Stomach (tissue), 9 donors: ENCODE data around the gene CTNND1. TPM values are rescaled to one million over a fixed set of nuclear protein-coding genes. Genes with fewer than 3 reads are reported as not detected.

Source experiments
- DNase-seq, 2 donors: peaks; one replicate each; pipeline versions ENCODE4 v3.0.0 to v3.0.0-alpha.2; 2013 to 2019
- H3K27ac ChIP-seq, 5 donors: fragments of 200-600 bp in 4 of 5; sonication (generic) in 4 of 5; one replicate each; pipeline ENCODE4 v1.5.1; 2013 to 2019; ENCODE audit warnings: mild to moderate bottlenecking in 1 of 5, moderate library complexity in 1 of 5
- H3K27me3 ChIP-seq, 3 donors: fragments of 200-600 bp; sonication (generic); one replicate each; pipeline ENCODE4 v1.5.1; 2017 to 2019; ENCODE audit warnings: mixed run types in 1 of 3
- H3K36me3 ChIP-seq, 4 donors: fragments of 200-600 bp; sonication (generic); 1 replicate in 3 of 4; 2 replicates in 1 of 4; pipeline ENCODE4 v1.5.1; 2016 to 2019
- H3K4me1 ChIP-seq, 4 donors: fragments of 200-600 bp; sonication (generic); one replicate each; pipeline ENCODE4 v1.5.1; 2016 to 2019
- H3K4me3 ChIP-seq, 4 donors: fragments of 200-600 bp; sonication (generic) in 3 of 4; one replicate each; pipeline ENCODE4 v1.5.1; 2016 to 2019; ENCODE audit warnings: mild to moderate bottlenecking in 1 of 4
- H3K9me3 ChIP-seq, 4 donors: fragments of 200-600 bp; sonication (generic); one replicate each; pipeline ENCODE4 v1.5.1; 2016 to 2019
- EP300 ChIP-seq: sonication (generic); formaldehyde crosslinking; IDR thresholded peaks from one replicate; pipeline ENCODE4 v1.6.1; 2017; ENCODE audit warnings: antibody characterized with exemption
- POLR2A ChIP-seq, 4 donors: fragments of 450-650 bp; IDR thresholded peaks; one replicate each; pipeline ENCODE4 v1.6.1; 2016; ENCODE audit warnings: antibody characterized with exemption in 4 of 4, control low read depth in 2 of 4, mild to moderate bottlenecking in 1 of 4, moderate library complexity in 1 of 4
- POLR2AphosphoS5 ChIP-seq, 3 donors: sonication (generic); formaldehyde crosslinking; IDR thresholded peaks; one replicate each; pipeline ENCODE4 v1.6.1; 2016; ENCODE audit warnings: antibody characterized with exemption in 3 of 3
- WGBS, 5 donors: extraction: QIAGEN DNeasy Blood & Tissue Kit in 3 of 5; methylation state at CpG; one replicate each; pipeline versions ENCODE4 v1.1.5 to v1.1.7; 2013 to 2018; 5-methylcytosine and 5-hydroxymethylcytosine counted together
- intact Hi-C: fragments of 100-400 bp; cut with DNase I; formaldehyde crosslinking; loops from one replicate; pipeline ENCODE4 v1.15.1; 2023; ENCODE audit warnings: low total_unique reads
- polyA plus RNA-seq, 3 donors: library from polyadenylated mRNA; stranded (reverse); fragments of 200-250 nt; gene quantifications; one replicate each; pipeline ENCODE4 v1.2.3, GENCODE V29; 2013
- small RNA-seq, 4 donors: library from RNA; depleted of rRNA; stranded (forward); fragments of <200 nt; gene quantifications; one replicate each; pipeline ENCODE3, GENCODE V24; 2016
- total RNA-seq, 5 donors: library from RNA; depleted of rRNA; stranded (reverse); fragments of >200 nt; gene quantifications; one replicate each; pipeline versions ENCODE4 v1.1.0 to v1.2.3, GENCODE V29; 2014 to 2016
- TF ChIP-seq, protein P1 (sequence below), 7 experiments: fragments of 450-650 bp in 4 of 7; fragments of 200-600 bp in 3 of 7; sonication (generic) in 3 of 7; IDR thresholded peaks; one replicate each; pipeline ENCODE4 v1.5.1; 2016 to 2019; ENCODE audit warnings: antibody characterized with exemption in 7 of 7, control low read depth in 2 of 7, mild to moderate bottlenecking in 1 of 7
- donor health status: healthy with polysubstance abuse.
- donor health status: Bipolar disorder and iron deficiency.
- donor health status: healthy.

The CTNND1 gene
- total and polyA plus RNA-seq, 8 donors: 45.1 to 447 (median 126) TPM

DNA sequence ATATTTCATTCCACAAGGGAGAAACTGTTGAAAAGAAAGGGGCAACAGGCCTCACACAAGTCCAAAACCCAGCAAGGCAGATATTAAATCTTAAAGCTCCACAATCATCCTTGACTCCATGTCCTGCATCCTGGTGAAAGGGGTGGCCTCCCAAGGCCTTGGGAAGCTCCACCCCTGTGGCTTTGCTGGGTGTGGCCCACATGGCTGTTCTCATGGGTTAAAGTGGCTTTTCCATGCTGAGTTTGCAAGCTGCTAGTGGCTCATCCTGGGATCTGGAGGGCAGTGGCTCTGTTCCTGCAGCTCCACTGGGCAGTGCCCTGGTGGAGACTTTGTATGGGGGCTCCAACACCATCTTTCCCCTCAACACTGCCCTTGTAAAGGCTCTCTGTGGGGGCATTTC is 106.4 kb downstream of the CTNND1 start:
- Histone ChIP-seq H3K27ac (no peak overlapping the region), H3K4me3 (no peak overlapping the region), H3K9me3 (no peaks in the 10 kb centered on the region), H3K4me1 (no peaks in the 10 kb centered on the region), H3K36me3 (no peaks in the 10 kb centered on the region), H3K27me3 (no peaks in the 10 kb centered on the region)
- DNase-seq: no peak
- TF ChIP-seq, protein P1, sequence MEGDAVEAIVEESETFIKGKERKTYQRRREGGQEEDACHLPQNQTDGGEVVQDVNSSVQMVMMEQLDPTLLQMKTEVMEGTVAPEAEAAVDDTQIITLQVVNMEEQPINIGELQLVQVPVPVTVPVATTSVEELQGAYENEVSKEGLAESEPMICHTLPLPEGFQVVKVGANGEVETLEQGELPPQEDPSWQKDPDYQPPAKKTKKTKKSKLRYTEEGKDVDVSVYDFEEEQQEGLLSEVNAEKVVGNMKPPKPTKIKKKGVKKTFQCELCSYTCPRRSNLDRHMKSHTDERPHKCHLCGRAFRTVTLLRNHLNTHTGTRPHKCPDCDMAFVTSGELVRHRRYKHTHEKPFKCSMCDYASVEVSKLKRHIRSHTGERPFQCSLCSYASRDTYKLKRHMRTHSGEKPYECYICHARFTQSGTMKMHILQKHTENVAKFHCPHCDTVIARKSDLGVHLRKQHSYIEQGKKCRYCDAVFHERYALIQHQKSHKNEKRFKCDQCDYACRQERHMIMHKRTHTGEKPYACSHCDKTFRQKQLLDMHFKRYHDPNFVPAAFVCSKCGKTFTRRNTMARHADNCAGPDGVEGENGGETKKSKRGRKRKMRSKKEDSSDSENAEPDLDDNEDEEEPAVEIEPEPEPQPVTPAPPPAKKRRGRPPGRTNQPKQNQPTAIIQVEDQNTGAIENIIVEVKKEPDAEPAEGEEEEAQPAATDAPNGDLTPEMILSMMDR (IDR thresholded peaks at IDR 0.05): no peak
- TF ChIP-seq EP300: no peak
- TF ChIP-seq POLR2AphosphoS5 (IDR thresholded peaks at IDR 0.05): no peak
- no peak for TF ChIP-seq POLR2A (IDR thresholded peaks at IDR 0.05)
- intact Hi-C loops: no loop called here

DNA sequence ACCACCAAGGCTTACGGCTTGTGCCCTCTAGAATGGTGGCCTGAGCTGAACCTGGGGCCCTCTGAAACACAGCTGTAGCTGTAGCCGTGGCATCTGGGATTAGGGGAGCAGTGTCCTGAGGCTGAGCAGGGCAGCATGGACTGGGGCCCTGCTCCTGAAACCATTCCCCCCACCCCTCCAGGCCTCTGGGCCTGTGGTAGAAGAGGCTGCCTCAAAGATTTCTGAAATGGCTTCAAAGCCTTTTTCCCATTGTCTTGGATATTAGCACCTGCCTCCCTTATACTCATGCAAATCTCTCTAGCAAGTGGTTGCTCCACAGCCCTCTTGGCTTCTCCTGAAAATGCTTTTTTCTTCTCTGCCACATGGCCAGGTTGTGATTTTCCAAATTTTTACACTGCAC is 106.9 kb downstream of the CTNND1 start:
- TF ChIP-seq POLR2AphosphoS5 (IDR thresholded peaks at IDR 0.05) (no peak), EP300 (no peak), POLR2A (IDR thresholded peaks at IDR 0.05) (no peak)
- TF ChIP-seq, protein P1 (IDR thresholded peaks at IDR 0.05): no peak
- Histone ChIP-seq H3K36me3 (no peaks in the 10 kb centered on the region), H3K27me3 (no peaks in the 10 kb centered on the region), H3K4me3 (no peak overlapping the region), H3K4me1 (no peaks in the 10 kb centered on the region), H3K9me3 (no peaks in the 10 kb centered on the region), H3K27ac (no peak overlapping the region)
- 79 to 94% (median 90%) methylated on average over 2 of the region's 2 CpGs for WGBS, 5 donors
- intact Hi-C loops: no loop called here
- no peak for DNase-seq

Small RNA genes lying within 50 kb of the gene (small RNA-seq; reads per million reads assigned to genes)
- gene AP001931.1: 0 reads per million in 4 donors
- gene TMX2-CTNND1: 0 reads per million in 4 donors

Other genes with a start within 250 kb of the CTNND1 start
- gene SLC43A1, start 246.1 kb upstream of the CTNND1 start, total RNA-seq: 10 to 100 TPM; 10.5 to 38.4 (median 18.5) TPM
- 10 to 100 TPM; 16.0 to 24.6 (median 19.7) TPM for gene SLC43A1, start 246.1 kb upstream of the CTNND1 start, polyA plus RNA-seq
- gene TIMM10, start 231.0 kb upstream of the CTNND1 start, total RNA-seq: 10 to 100 TPM in 3 of 5 donors, 1 to 10 TPM in 2; 1.7 to 51.3 (median 31.3) TPM
- gene TIMM10, start 231.0 kb upstream of the CTNND1 start, polyA plus RNA-seq: 10 to 100 TPM; 66.7 to 79.6 (median 73.7) TPM
- gene SMTNL1, start 224.2 kb upstream of the CTNND1 start, total RNA-seq: not detected
- not detected for gene SMTNL1, start 224.2 kb upstream of the CTNND1 start, polyA plus RNA-seq
- 10 to 100 TPM in 4 of 5 donors, 1 to 10 TPM in 1; 2.2 to 57.8 (median 21.3) TPM for gene UBE2L6, start 194.1 kb upstream of the CTNND1 start, total RNA-seq
- gene UBE2L6, start 194.1 kb upstream of the CTNND1 start, polyA plus RNA-seq: 10 to 100 TPM; 47.3 to 73.0 (median 71.4) TPM
- 100 to 1,000 TPM in 4 of 5 donors, 10 to 100 TPM in 1; 17.4 to 247 (median 153) TPM for gene SERPING1, start 164.1 kb upstream of the CTNND1 start, total RNA-seq
- 100 to 1,000 TPM in 2 of 3 donors, 10 to 100 TPM in 1; 84.4 to 212 (median 111) TPM for gene SERPING1, start 164.1 kb upstream of the CTNND1 start, polyA plus RNA-seq
- 1 to 10 TPM in 1 of 5 donors, under 1 TPM in 1, not detected in 3; 0.29 to 1.5 TPM for gene YPEL4, start 111.9 kb upstream of the CTNND1 start, total RNA-seq
- 1 to 10 TPM in 1 of 3 donors, under 1 TPM in 2; 0.62 to 3.2 (median 0.68) TPM for gene YPEL4, start 111.9 kb upstream of the CTNND1 start, polyA plus RNA-seq
- gene CLP1, start 104.0 kb upstream of the CTNND1 start, total RNA-seq: 10 to 100 TPM in 3 of 5 donors, 1 to 10 TPM in 1, not detected in 1; 2.7 to 14.0 (median 11.2) TPM
- gene CLP1, start 104.0 kb upstream of the CTNND1 start, polyA plus RNA-seq: 10 to 100 TPM in 1 of 3 donors, 1 to 10 TPM in 2; 7.1 to 14.7 (median 9.2) TPM
- gene ZDHHC5, start 93.7 kb upstream of the CTNND1 start, total RNA-seq: 10 to 100 TPM; 21.0 to 72.8 (median 39.8) TPM
- 10 to 100 TPM; 11.2 to 21.9 (median 14.3) TPM for gene ZDHHC5, start 93.7 kb upstream of the CTNND1 start, polyA plus RNA-seq
- 10 to 100 TPM in 3 of 5 donors, 1 to 10 TPM in 1, not detected in 1; 4.4 to 31.7 (median 18.8) TPM for gene MED19, start 49.6 kb upstream of the CTNND1 start, total RNA-seq
- gene MED19, start 49.6 kb upstream of the CTNND1 start, polyA plus RNA-seq: 10 to 100 TPM; 14.2 to 23.2 (median 16.8) TPM
- 10 to 100 TPM; 20.1 to 72.3 (median 38.1) TPM for gene TMX2, start 49.2 kb upstream of the CTNND1 start, total RNA-seq
- gene TMX2, start 49.2 kb upstream of the CTNND1 start, polyA plus RNA-seq: 10 to 100 TPM; 34.5 to 57.6 (median 35.2) TPM
- gene SELENOH, start 20.3 kb upstream of the CTNND1 start, total RNA-seq: 100 to 1,000 TPM in 4 of 5 donors, 10 to 100 TPM in 1; 33.8 to 234 (median 152) TPM
- 100 to 1,000 TPM; 158 to 194 (median 183) TPM for gene SELENOH, start 20.3 kb upstream of the CTNND1 start, polyA plus RNA-seq
- gene BTBD18, start 10.0 kb upstream of the CTNND1 start, total RNA-seq: not detected
- gene BTBD18, start 10.0 kb upstream of the CTNND1 start, polyA plus RNA-seq: not detected